HG03280 (cell line): ENCODE data around the gene GYPB.
"Not testable (repeated sequence)": the region's sequence is repeated elsewhere in the genome, so short reads cannot be mapped to it uniquely, and the experiment has no call there.

Experiments used
- ATAC-seq: cut with Tn5 transposase; IDR thresholded peaks from one replicate; pipeline ENCODE4 v1.9.1; 2021; ENCODE audit warnings: mild to moderate bottlenecking, moderate library complexity; ENCODE audit not compliant: unreplicated experiment

Gene GYPB

GRCh38 chr4:144019277-144019676 lies at the start of gene GYPB:
Gene GYPB, minus strand, starts transcription at chr4:144019380. Its CDS starts 93 bp downstream, at chr4:144019287.
- not testable (repeated sequence) for ATAC-seq

GRCh38 chr4:144061556-144061955 lies 42.4 kb upstream of the GYPB start:
- ATAC-seq: not testable (repeated sequence)

GRCh38 chr4:144060234-144060859 lies 41.2 kb upstream of the GYPB start:
- ATAC-seq: not testable (repeated sequence)

GRCh38 chr4:144056800-144057199 lies 37.6 kb upstream of the GYPB start:
- no peak for ATAC-seq

- not testable (repeated sequence) for ATAC-seq
Measured at GRCh38 chr4:144055336-144055735, 36.2 kb upstream of the GYPB start.

- not testable (repeated sequence) for ATAC-seq
Measured at GRCh38 chr4:144051494-144051893, 32.3 kb upstream of the GYPB start.

- ATAC-seq: not testable (repeated sequence)
Measured at GRCh38 chr4:144050631-144051030, 31.5 kb upstream of the GYPB start.

GRCh38 chr4:144049495-144050424 lies 30.6 kb upstream of the GYPB start:
- ATAC-seq: not testable (repeated sequence)

- ATAC-seq: not testable (repeated sequence)
Measured at GRCh38 chr4:144044936-144045335, 25.8 kb upstream of the GYPB start.

- not testable (repeated sequence) for ATAC-seq
Measured at GRCh38 chr4:144032580-144032979, 13.4 kb upstream of the GYPB start.

GRCh38 chr4:144031875-144032274 lies 12.7 kb upstream of the GYPB start:
- not testable (repeated sequence) for ATAC-seq

- not testable (repeated sequence) for ATAC-seq
Measured at GRCh38 chr4:144031369-144031768, 12.2 kb upstream of the GYPB start.

GRCh38 chr4:144030708-144031107 lies 11.5 kb upstream of the GYPB start:
- not testable (repeated sequence) for ATAC-seq

- not testable (repeated sequence) for ATAC-seq
Measured at GRCh38 chr4:144026682-144027081, 7.5 kb upstream of the GYPB start.

GRCh38 chr4:144024399-144025053 lies 5.3 kb upstream of the GYPB start:
- not testable (repeated sequence) for ATAC-seq

GRCh38 chr4:144022772-144023400 lies 3.7 kb upstream of the GYPB start:
- ATAC-seq: not testable (repeated sequence)

- peak; percentile 82 for ATAC-seq
Measured at GRCh38 chr4:144021336-144021990, 2.3 kb upstream of the GYPB start.

GRCh38 chr4:144018223-144019000 lies 768 bp downstream of the GYPB start:
- ATAC-seq: not testable (repeated sequence)

- ATAC-seq: not testable (repeated sequence)
Measured at GRCh38 chr4:144017271-144017670, 1.9 kb downstream of the GYPB start.
